Measurements from ENCODE around the gene TSPEAR. TPM values are rescaled to one million over a fixed set of nuclear protein-coding genes. Genes with fewer than 3 reads are reported as not detected.
"Not testable (repeated sequence)": the region's sequence is repeated elsewhere in the genome, so short reads cannot be mapped to it uniquely, and the experiment has no call there.

TSPEAR gene
- total RNA-seq, 4 donors from 2014 or later = not detected

DNA sequence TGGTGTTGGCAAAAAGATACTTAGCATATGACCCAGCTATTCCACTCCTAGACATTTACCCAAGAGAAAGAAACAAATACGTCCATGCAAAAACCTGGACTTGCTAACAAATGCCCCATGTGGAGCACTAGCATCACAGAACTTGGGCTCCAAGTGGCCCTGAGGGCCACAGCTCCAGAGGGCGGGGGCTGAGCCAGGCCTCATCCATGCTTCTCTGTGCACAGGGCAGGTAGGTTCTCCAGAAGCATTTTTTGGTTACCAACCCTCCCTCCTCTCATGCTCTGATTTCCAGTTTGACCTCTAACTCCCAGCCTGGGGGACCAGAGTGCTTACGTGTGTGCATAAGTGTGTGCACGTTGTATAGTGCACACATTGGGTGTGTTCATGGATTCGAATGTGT lies 46.7 kb downstream of the TSPEAR start:
- H3K27ac ChIP-seq = no peak overlapping the region
- peaks cover 0 to 31% (median 0%) of the 10 kb centered on the region in 4 donors for H3K9me3 ChIP-seq
- no peaks in the 10 kb centered on the region for H3K27me3 ChIP-seq
- DNase-seq (ENCODE audit: low spot score in 2 of 2) = no peak
- H3K4me3 ChIP-seq = no peak overlapping the region
- no peak for TF ChIP-seq EP300 (IDR thresholded peaks at IDR 0.05)
- H3K36me3 ChIP-seq = no peaks in the 10 kb centered on the region
- H3K4me1 ChIP-seq = no peaks in the 10 kb centered on the region
- 82 to 84% methylated on average over 5 of the region's 5 CpGs for whole genome bisulfite sequencing, 2 donors

DNA sequence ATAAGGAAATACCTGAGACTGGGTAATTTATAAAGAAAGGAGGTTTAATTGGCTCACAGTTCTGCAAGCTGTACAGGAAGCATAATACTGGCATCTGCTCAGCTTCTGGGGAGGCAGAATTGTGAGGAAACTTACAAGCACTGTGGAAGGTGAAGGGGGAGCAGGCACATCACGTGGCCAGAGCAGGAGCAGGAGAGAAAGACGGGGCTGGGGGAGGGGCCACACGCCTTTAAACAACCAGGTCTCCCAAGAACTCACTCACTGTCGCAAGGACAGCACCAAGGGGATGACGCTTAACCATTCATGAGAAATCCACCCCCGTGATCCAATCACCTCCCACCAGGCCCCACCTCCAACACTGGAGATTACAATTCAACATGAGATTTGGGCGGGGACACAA lies 49.8 kb downstream of the TSPEAR start:
- not testable (repeated sequence) for DNase-seq (ENCODE audit: low spot score in 2 of 2); H3K27ac ChIP-seq; H3K4me3 ChIP-seq; H3K36me3 ChIP-seq; H3K27me3 ChIP-seq; H3K4me1 ChIP-seq
- peaks cover 0 to 36% (median 0%) of the 10 kb centered on the region in 4 donors for H3K9me3 ChIP-seq
- 42 to 48% methylated on average over 7 of the region's 7 CpGs for WGBS, 2 donors

DNA sequence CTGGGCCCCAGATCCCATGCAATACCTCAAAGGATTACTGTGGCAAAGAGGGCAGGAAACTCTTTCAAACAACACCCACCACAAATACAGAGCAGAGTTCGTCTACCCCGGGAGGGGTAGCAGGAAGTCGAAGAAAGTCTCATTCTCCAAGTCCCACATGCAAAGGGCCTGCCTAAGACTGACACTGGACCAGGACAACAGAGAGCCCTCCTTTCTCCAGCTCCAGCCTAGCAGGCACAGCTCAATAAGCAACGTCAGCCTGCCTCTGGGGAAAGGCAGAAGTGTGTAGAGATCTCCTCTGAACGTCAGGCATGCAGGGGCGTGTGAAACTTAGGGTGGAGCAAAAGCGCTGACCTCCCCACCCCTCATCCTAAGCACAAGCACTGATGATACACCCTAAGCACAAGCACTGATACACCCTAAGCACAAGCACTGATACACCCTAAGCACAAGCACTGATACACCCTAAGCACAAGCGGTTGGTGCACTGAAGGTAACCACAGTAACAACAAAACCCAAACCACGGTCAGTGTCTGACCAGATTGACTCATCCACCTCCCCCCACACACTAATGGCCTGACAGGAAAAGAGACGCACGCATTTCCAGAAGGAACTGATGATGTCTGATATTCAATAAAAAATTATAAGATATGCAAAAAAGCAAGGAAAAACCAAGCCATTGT lies 52.3 kb downstream of the TSPEAR start:
- 38 to 47% methylated on average over 10 to 11 of the region's 11 CpGs for WGBS, 2 donors
- TF ChIP-seq POLR2A (IDR thresholded peaks at IDR 0.05) (no peak), EP300 (IDR thresholded peaks at IDR 0.05) (no peak)
- TF ChIP-seq, protein P1, sequence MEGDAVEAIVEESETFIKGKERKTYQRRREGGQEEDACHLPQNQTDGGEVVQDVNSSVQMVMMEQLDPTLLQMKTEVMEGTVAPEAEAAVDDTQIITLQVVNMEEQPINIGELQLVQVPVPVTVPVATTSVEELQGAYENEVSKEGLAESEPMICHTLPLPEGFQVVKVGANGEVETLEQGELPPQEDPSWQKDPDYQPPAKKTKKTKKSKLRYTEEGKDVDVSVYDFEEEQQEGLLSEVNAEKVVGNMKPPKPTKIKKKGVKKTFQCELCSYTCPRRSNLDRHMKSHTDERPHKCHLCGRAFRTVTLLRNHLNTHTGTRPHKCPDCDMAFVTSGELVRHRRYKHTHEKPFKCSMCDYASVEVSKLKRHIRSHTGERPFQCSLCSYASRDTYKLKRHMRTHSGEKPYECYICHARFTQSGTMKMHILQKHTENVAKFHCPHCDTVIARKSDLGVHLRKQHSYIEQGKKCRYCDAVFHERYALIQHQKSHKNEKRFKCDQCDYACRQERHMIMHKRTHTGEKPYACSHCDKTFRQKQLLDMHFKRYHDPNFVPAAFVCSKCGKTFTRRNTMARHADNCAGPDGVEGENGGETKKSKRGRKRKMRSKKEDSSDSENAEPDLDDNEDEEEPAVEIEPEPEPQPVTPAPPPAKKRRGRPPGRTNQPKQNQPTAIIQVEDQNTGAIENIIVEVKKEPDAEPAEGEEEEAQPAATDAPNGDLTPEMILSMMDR (IDR thresholded peaks at IDR 0.05) = no peak
- Histone ChIP-seq H3K4me3 (no peak overlapping the region), H3K36me3 (no peaks in the 10 kb centered on the region), H3K4me1 (no peaks in the 10 kb centered on the region), H3K27ac (no peak overlapping the region), H3K27me3 (no peaks in the 10 kb centered on the region), H3K9me3 (peaks cover 0 to 38% (median 0%) of the 10 kb centered on the region in 4 donors)
- DNase-seq (ENCODE audit: low spot score in 2 of 2) = no peak

DNA sequence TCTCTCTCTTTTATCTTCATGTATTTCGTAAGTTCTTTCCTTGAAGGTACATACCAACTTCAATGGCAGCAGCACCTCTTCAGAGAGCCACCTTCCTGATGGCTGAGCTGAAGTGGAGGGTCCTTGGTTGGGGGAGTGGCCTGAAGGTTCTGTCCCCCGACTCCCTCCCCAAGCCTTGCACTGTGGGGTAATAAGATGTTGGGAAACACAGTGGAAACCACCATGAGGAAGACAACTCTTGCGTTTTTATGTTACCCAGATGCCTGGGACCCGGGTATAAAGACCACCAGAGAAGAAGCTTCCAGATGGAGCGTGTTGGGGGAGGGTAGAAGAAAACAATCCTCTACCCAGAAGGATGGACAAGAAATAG lies 52.8 kb downstream of the TSPEAR start:
- H3K27me3 ChIP-seq = no peaks in the 10 kb centered on the region
- peaks cover 0 to 32% (median 0%) of the 10 kb centered on the region in 4 donors for H3K9me3 ChIP-seq
- no peak overlapping the region for H3K27ac ChIP-seq
- H3K4me1 ChIP-seq = no peaks in the 10 kb centered on the region
- H3K4me3 ChIP-seq = no peak overlapping the region
- TF ChIP-seq, protein P1 (IDR thresholded peaks at IDR 0.05) = no peak
- no peak for TF ChIP-seq EP300 (IDR thresholded peaks at IDR 0.05)
- TF ChIP-seq POLR2A (IDR thresholded peaks at IDR 0.05) = no peak
- DNase-seq (ENCODE audit: low spot score in 2 of 2) = no peak
- WGBS, 2 donors = 72 to 86% methylated on average over 5 of the region's 5 CpGs
- H3K36me3 ChIP-seq = no peaks in the 10 kb centered on the region

DNA sequence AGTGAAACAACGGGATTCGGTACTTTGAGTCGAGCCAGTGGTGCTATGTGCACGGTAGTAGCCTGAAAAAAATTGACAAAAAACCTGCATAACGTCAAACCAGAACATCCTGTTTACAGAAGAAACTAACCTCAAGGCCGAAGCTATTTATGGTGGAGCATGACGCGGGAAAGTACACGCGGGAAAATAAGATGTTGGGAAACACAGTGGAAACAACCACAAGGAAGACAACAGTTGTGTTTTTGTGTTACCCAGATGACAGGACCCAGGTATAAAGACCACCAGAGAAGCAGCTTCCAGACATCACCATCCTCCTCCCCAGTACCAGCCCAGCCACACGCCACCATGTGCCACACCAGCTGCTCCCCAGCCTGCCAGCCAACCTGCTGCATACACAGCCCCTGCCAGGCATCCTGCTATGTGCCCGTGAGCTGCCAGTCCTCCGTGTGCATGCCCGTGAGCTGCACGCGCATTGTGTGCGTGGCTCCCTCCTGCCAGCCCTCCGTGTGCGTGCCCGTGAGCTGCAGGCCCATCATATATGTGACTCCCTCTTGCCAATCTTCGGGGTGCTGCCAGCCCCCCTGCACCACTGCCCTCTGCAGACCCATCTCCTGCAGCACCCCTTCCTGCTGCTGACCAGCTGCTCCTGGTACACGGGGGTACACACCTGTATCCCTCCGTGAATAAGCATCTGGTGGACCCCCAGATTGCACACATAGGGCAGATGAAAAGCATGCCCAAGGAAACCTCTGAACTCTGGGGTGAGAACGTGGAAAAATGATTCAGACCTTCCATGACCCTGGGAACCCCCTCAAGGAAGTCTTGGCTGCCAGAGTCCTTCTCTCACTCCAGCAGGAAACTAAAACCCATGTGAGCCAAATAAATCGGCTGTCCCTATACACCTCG lies 53.5 kb downstream of the TSPEAR start, which contains the start of gene KRTAP12-3:
Gene KRTAP12-3 (plus strand): TSS at position 298 of the 906 bp plus-strand sequence. CDS start 48 bp downstream, at position 346.
- H3K27ac ChIP-seq = peak within 1 kb of the TSS in 1 of 4 donors; percentile 40
- no peaks in the 10 kb centered on the region for H3K4me1 ChIP-seq
- no peak within 1 kb of the TSS for H3K4me3 ChIP-seq
- no peaks in the 10 kb centered on the region for H3K36me3 ChIP-seq
- H3K9me3 ChIP-seq = peaks cover 0 to 31% (median 0%) of the 10 kb centered on the region in 4 donors
- TF ChIP-seq POLR2A (IDR thresholded peaks at IDR 0.05) (no peak), EP300 (IDR thresholded peaks at IDR 0.05) (no peak)
- TF ChIP-seq, protein P1 (IDR thresholded peaks at IDR 0.05) = no peak
- no peaks in the 10 kb centered on the region for H3K27me3 ChIP-seq
- DNase-seq (ENCODE audit: low spot score in 2 of 2) = no peak
- WGBS, 2 donors = 77 to 79% methylated on average over 22 to 26 of the region's 26 CpGs

DNA sequence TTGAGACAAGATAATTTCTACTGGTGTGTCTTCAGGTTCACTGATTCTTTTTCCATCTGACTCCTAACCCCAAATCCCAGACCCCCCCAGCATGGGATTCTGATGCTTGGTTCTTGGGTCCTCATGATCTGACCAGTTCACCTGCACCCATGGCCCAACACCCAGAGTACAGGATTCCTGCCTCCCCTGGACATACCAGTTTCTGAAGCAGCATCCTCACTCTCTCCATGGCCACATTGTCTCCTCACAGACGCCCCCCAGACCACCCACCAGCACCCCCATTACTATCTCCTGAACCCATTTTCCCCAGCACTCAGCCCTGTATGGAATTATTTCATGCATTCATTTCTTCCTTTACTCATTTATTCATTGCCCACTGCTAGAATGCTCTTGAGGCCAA lies 54.5 kb downstream of the TSPEAR start:
- no peak for DNase-seq (ENCODE audit: low spot score in 2 of 2)
- Histone ChIP-seq H3K4me1 (no peaks in the 10 kb centered on the region), H3K36me3 (no peaks in the 10 kb centered on the region), H3K27me3 (no peaks in the 10 kb centered on the region), H3K9me3 (peaks cover 0 to 31% (median 0%) of the 10 kb centered on the region in 4 donors), H3K4me3 (no peak overlapping the region), H3K27ac (peak overlapping the region in 1 of 4 donors; percentile 40)
- WGBS, 2 donors = 32 to 35% methylated on average over 1 of the region's 1 CpG
- no peak for TF ChIP-seq EP300 (IDR thresholded peaks at IDR 0.05)
- TF ChIP-seq POLR2A (IDR thresholded peaks at IDR 0.05) = no peak
- TF ChIP-seq, protein P1 (IDR thresholded peaks at IDR 0.05) = no peak
